B cell (primary cell): ENCODE measurements around the gene RAB11FIP5. TPM values are rescaled to one million over a fixed set of nuclear protein-coding genes. Genes with fewer than 3 reads are reported as not detected.
A peak's percentile ranks its signal among the peaks of the same experiment; 100 is the strongest.

Experiments
- ATAC-seq: fragments of 200-7000 bp; cut with Tn5 transposase; one replicate; pipeline ENCODE4 v1.10.0; 2021; ENCODE audit warnings: low read depth, mild to moderate bottlenecking, moderate number of reproducible peaks, moderate library complexity
- CTCF ChIA-PET: fragments of 350-600 bp; sonication (Branson Sonifier 250); formaldehyde crosslinking; loops from one replicate; lab custom pipeline; 2021; ENCODE audit warnings: antibody characterized with exemption, inconsistent platforms; lab: Charles Lee
- POLR2A ChIA-PET: fragments of 350-600 bp; sonication (Branson Sonifier 250); formaldehyde crosslinking; loops from one replicate; lab custom pipeline; 2021; ENCODE audit warnings: antibody characterized with exemption; lab: Charles Lee
- DNase-seq: peaks from one replicate; pipeline ENCODE4 v3.0.0; 2013
- H2AFZ ChIP-seq: 2 replicates; pipeline ENCODE4 v1.6.1; 2012; ENCODE audit warnings: mild to moderate bottlenecking, low read depth, low read length; ENCODE audit not compliant: insufficient read depth, poor library complexity, severe bottlenecking
- H3K27ac ChIP-seq, 2 donors: 1 replicate in 1 of 2; 2 replicates in 1 of 2; pipeline ENCODE4 v1.5.1; 2012 to 2013; ENCODE audit warnings: low read length in 2 of 2, mild to moderate bottlenecking in 2 of 2, moderate library complexity in 1 of 2
- H3K27me3 ChIP-seq, 4 experiments: fragments of 200-600 bp in 1 of 4; sonication (generic) in 1 of 4; replicated peaks in 1 of 4; 1 replicate in 2 of 4; 2 replicates in 2 of 4; pipeline versions ENCODE4 v1.6.1 to v1.7.0; 2013 to 2016; ENCODE audit warnings: low read length in 3 of 4, mild to moderate bottlenecking in 2 of 4, mixed read lengths in 1 of 4, moderate library complexity in 1 of 4; ENCODE audit not compliant: insufficient read depth in 4 of 4, control insufficient read depth in 3 of 4; ENCODE audit errors: control extremely low read depth in 1 of 4
- H3K36me3 ChIP-seq, 2 experiments: replicated peaks in 1 of 2; 1 replicate in 1 of 2; 2 replicates in 1 of 2; pipeline versions ENCODE4 v1.6.1 to v1.7.1; 2013; ENCODE audit warnings: low read length in 1 of 2; ENCODE audit not compliant: insufficient read depth in 2 of 2, control insufficient read depth in 1 of 2; ENCODE audit errors: control extremely low read depth in 1 of 2, extremely low read depth in 1 of 2
- H3K4me1 ChIP-seq, 2 donors: fragments of 200-600 bp in 1 of 2; sonication (generic) in 1 of 2; 1 replicate in 1 of 2; 2 replicates in 1 of 2; pipeline versions ENCODE4 v1.5.1 to v1.6.1; 2013 to 2017; ENCODE audit warnings: low read length in 2 of 2; ENCODE audit not compliant: control insufficient read depth in 2 of 2, insufficient read depth in 2 of 2
- H3K4me2 ChIP-seq: replicated peaks from 2 replicates; pipeline ENCODE3; 2012; ENCODE audit warnings: mild to moderate bottlenecking, low read depth, low read length; ENCODE audit not compliant: poor library complexity, severe bottlenecking
- H3K4me3 ChIP-seq, 5 experiments: fragments of 200-600 bp in 1 of 5; sonication (generic) in 1 of 5; 1 replicate in 3 of 5; 2 replicates in 2 of 5; pipeline versions ENCODE4 v1.5.1 to v1.7.0; 2011 to 2016; ENCODE audit warnings: low read length in 4 of 5, mild to moderate bottlenecking in 4 of 5, low read depth in 2 of 5, control low read depth in 1 of 5, moderate library complexity in 1 of 5; ENCODE audit not compliant: insufficient read depth in 1 of 5; ENCODE audit errors: control extremely low read depth in 1 of 5, extremely low read depth in 1 of 5
- H3K79me2 ChIP-seq: fragments of 200-600 bp; sonication (generic); one replicate; pipeline ENCODE4 v1.6.0; 2016; ENCODE audit warnings: low read length; ENCODE audit not compliant: control insufficient read depth, insufficient read depth
- H3K9ac ChIP-seq: fragments of 200-600 bp; sonication (generic); 2 replicates; pipeline ENCODE4 v1.6.1; 2017; ENCODE audit warnings: mild to moderate bottlenecking, low read length, moderate library complexity
- H3K9me3 ChIP-seq, 3 donors: one replicate each; pipeline versions ENCODE4 v1.6.1 to v1.7.1; 2013; ENCODE audit warnings: low read length in 2 of 3; ENCODE audit not compliant: control insufficient read depth in 2 of 3, insufficient read depth in 1 of 3; ENCODE audit errors: control extremely low read depth in 1 of 3
- H4K20me1 ChIP-seq: 2 replicates; pipeline ENCODE4 v1.6.0; 2012; ENCODE audit warnings: mild to moderate bottlenecking, low read length; ENCODE audit not compliant: insufficient read depth, control insufficient read depth, poor library complexity, severe bottlenecking
- H3K27ac Mint-ChIP-seq: one replicate; pipeline ENCODE4 v1.8.0; 2021; ENCODE audit warnings: mixed read lengths
- H3K27me3 Mint-ChIP-seq: one replicate; pipeline ENCODE4 v1.8.0; 2021; ENCODE audit warnings: mixed read lengths
- H3K4me1 Mint-ChIP-seq: one replicate; pipeline ENCODE4 v1.8.0; 2021; ENCODE audit warnings: mixed read lengths
- H3K4me3 Mint-ChIP-seq: one replicate; pipeline ENCODE4 v1.8.0; 2021; ENCODE audit warnings: mixed read lengths
- H3K9me3 Mint-ChIP-seq: one replicate; pipeline ENCODE4 v1.8.0; 2022; ENCODE audit warnings: mixed read lengths; ENCODE audit not compliant: insufficient read depth
- CTCF ChIP-seq: fragments of 200-600 bp; IDR thresholded peaks from one replicate; pipeline ENCODE4 v1.8.0; 2022; ENCODE audit warnings: antibody characterized with exemption, mild to moderate bottlenecking
- EZH2 ChIP-seq: IDR thresholded peaks from 2 replicates; pipeline ENCODE4 v1.6.1; 2012; ENCODE audit warnings: borderline replicate concordance, low read depth, mild to moderate bottlenecking, moderate library complexity, low read length; ENCODE audit not compliant: insufficient read depth, poor library complexity, severe bottlenecking
- WGBS: methylation state at CpG from one replicate; pipeline ENCODE4 v1.1.5; 2013; ENCODE audit warnings: missing lambda C conversion rate; ENCODE audit not compliant: insufficient coverage; 5-methylcytosine and 5-hydroxymethylcytosine counted together
- intact Hi-C: fragments of 100-400 bp; cut with micrococcal nuclease; formaldehyde crosslinking; loops from one replicate; pipeline ENCODE4 v1.10.0; 2022
- polyA plus RNA-seq: library from polyadenylated mRNA; depleted of rRNA; stranded (reverse); fragments of >200 nt; gene quantifications from 2 replicates; pipeline ENCODE4 v1.2.3, GENCODE V29; 2012
- total RNA-seq, 2 donors: library from RNA; stranded (reverse); fragments of 120-200 nt in 1 of 2; gene quantifications; 1 replicate in 1 of 2; 2 replicates in 1 of 2; pipeline versions ENCODE4 v1.2.3 to v1.2.4, GENCODE V29; 2013 to 2022

The RAB11FIP5 gene
- total and polyA plus RNA-seq, 2 donors (not counting 1 experiment from before 2014, with no cell fraction given) = 1.7 to 4.6 TPM

- no peak overlapping the region for H3K4me3 ChIP-seq
- H3K27me3 Mint-ChIP-seq = peaks cover 10% of the 10 kb centered on the region
- intact Hi-C loops = loop anchor here (5.0 kb wide), 1 partner anchor 88 kb away; no protein-coding TSS in a partner anchor
- 93% methylated on average over 11 of the region's 13 CpGs for WGBS
- no peak overlapping the region for H3K9ac ChIP-seq
- no peak overlapping the region for H3K4me3 Mint-ChIP-seq
- H3K9me3 Mint-ChIP-seq = no peaks in the 10 kb centered on the region
- POLR2A ChIA-PET = no interaction called here
- no peak overlapping the region for H3K27ac ChIP-seq
- DNase-seq = no peak
- ATAC-seq = no peak
- H3K9me3 ChIP-seq = no peaks in the 10 kb centered on the region
- peaks cover 17% of the 10 kb centered on the region for H3K4me1 Mint-ChIP-seq
- TF ChIP-seq EZH2 = no peak
- TF ChIP-seq CTCF = no peak
- no peaks in the 10 kb centered on the region for H4K20me1 ChIP-seq
- H3K4me1 ChIP-seq = peaks cover 6 to 17% of the 10 kb centered on the region in 2 donors
- CTCF ChIA-PET = no interaction called here
- no peak overlapping the region for H3K27ac Mint-ChIP-seq
- no peaks in the 10 kb centered on the region for H3K36me3 ChIP-seq
- no peak overlapping the region for H3K4me2 ChIP-seq
- H3K79me2 ChIP-seq = peaks cover 6% of the 10 kb centered on the region
- no peaks in the 10 kb centered on the region for H3K27me3 ChIP-seq
- H2AFZ ChIP-seq = no peak overlapping the region
Observed at GRCh38 chr2:73074110-73075069, 38.4 kb downstream of the RAB11FIP5 start.

GRCh38 chr2:73072416-73072815 is 40.3 kb downstream of the RAB11FIP5 start:
- peak overlapping the region; percentile 95 for H3K27ac Mint-ChIP-seq
- no peak for ATAC-seq
- H3K4me3 ChIP-seq = no peak overlapping the region
- H3K36me3 ChIP-seq = no peaks in the 10 kb centered on the region
- H4K20me1 ChIP-seq = no peaks in the 10 kb centered on the region
- ChIA-PET POLR2A (no interaction called here), CTCF (interaction anchor here (1.0 to 2.5 kb wide), 3 partner anchors 104 to 141 kb away, joined by 3 to 11 read pairs (median 5); partner anchors contain the start of gene SMYD5)
- H3K4me1 Mint-ChIP-seq = peaks cover 24% of the 10 kb centered on the region
- H3K27me3 ChIP-seq = no peaks in the 10 kb centered on the region
- H3K27ac ChIP-seq = no peak overlapping the region
- peak overlapping the region; percentile 96 for H2AFZ ChIP-seq
- intact Hi-C loops = loop anchor here (5.0 kb wide), 1 partner anchor 90 kb away; no protein-coding TSS in a partner anchor
- no peaks in the 10 kb centered on the region for H3K9me3 ChIP-seq
- H3K4me3 Mint-ChIP-seq = peak overlapping the region; percentile 93
- no peaks in the 10 kb centered on the region for H3K9me3 Mint-ChIP-seq
- peaks cover 11% of the 10 kb centered on the region for H3K79me2 ChIP-seq
- peaks cover 6 to 17% of the 10 kb centered on the region in 2 donors for H3K4me1 ChIP-seq
- 100% methylated on average over 1 of the region's 1 CpG for WGBS
- peak overlapping the region; percentile 98 for H3K4me2 ChIP-seq
- TF ChIP-seq EZH2 (no peak), CTCF (no peak)
- peak overlapping the region; percentile 96 for H3K9ac ChIP-seq
- no peak for DNase-seq
- no peaks in the 10 kb centered on the region for H3K27me3 Mint-ChIP-seq
